ENCODE results near the gene MEIS1.

DNA sequence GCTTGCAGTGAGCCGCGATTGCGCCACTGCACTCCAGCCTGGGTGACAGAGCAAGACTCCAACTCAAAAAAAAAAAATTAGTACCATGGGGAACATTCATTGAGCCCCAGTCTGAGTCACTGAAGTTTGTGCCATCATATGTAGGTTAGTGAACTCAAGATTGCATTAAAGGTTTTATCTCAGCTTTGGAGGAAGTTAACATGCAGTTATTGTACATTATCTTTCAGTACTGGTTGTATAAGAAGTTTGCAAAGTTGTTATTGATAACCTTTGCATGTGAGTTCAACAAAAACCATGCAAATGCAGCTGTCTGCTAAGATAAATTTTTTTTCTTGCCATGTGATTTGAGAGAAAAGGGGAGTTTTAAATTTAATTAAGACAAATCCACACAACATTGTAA is 95.7 kb downstream of the MEIS1 start:
- TF ChIP-seq, protein P1, sequence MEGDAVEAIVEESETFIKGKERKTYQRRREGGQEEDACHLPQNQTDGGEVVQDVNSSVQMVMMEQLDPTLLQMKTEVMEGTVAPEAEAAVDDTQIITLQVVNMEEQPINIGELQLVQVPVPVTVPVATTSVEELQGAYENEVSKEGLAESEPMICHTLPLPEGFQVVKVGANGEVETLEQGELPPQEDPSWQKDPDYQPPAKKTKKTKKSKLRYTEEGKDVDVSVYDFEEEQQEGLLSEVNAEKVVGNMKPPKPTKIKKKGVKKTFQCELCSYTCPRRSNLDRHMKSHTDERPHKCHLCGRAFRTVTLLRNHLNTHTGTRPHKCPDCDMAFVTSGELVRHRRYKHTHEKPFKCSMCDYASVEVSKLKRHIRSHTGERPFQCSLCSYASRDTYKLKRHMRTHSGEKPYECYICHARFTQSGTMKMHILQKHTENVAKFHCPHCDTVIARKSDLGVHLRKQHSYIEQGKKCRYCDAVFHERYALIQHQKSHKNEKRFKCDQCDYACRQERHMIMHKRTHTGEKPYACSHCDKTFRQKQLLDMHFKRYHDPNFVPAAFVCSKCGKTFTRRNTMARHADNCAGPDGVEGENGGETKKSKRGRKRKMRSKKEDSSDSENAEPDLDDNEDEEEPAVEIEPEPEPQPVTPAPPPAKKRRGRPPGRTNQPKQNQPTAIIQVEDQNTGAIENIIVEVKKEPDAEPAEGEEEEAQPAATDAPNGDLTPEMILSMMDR (IDR thresholded peaks at IDR 0.05) = no peak
- no peak for TF ChIP-seq POLR2A (IDR thresholded peaks at IDR 0.05)

Data from gastroesophageal sphincter (tissue), 3 donors.